HEK293 (cell line): ENCODE results near the gene HEMK1.

Experiments
- CTCF ChIA-PET: fragments of 350-600 bp; formaldehyde crosslinking; extraction: SDS; loops from one replicate; lab custom pipeline; 2021; ENCODE audit warnings: antibody characterized with exemption; lab: Yijun Ruan, JAX
- POLR2A ChIA-PET: fragments of 300-600 bp; formaldehyde crosslinking; extraction: SDS; loops from one replicate; lab custom pipeline; 2020; ENCODE audit warnings: antibody characterized with exemption, inconsistent platforms; lab: Yijun Ruan, JAX
- H3K27ac ChIP-seq: fragments of 200-500 bp; sonication (Bioruptor generic); 2 replicates; pipeline ENCODE4 v1.5.1; 2014; ENCODE audit warnings: low read depth, low read length, control low read depth, inconsistent platforms; ENCODE audit errors: extremely low read depth
- H3K36me3 ChIP-seq, 2 experiments: fragments of 200-500 bp in 1 of 2; sonication (Bioruptor generic) in 1 of 2; 1 replicate in 1 of 2; 2 replicates in 1 of 2; pipeline ENCODE4 v1.5.1; 2014 to 2017; ENCODE audit warnings: inconsistent platforms in 2 of 2, low read length in 2 of 2; ENCODE audit not compliant: control insufficient read depth in 2 of 2, insufficient read depth in 1 of 2
- H3K4me1 ChIP-seq: fragments of 200-500 bp; sonication (Bioruptor generic); 2 replicates; pipeline ENCODE4 v1.5.1; 2014; ENCODE audit warnings: mild to moderate bottlenecking, low read length, inconsistent platforms; ENCODE audit not compliant: control insufficient read depth, insufficient read depth
- H3K4me3 ChIP-seq: 2 replicates; pipeline ENCODE4 v1.5.1; 2011; ENCODE audit warnings: low read depth, mild to moderate bottlenecking, control low read depth, low read length, moderate library complexity
- H3K9me3 ChIP-seq: fragments of 200-500 bp; sonication (Bioruptor generic); 2 replicates; pipeline ENCODE4 v1.5.1; 2014; ENCODE audit warnings: low read depth, low read length, inconsistent platforms; ENCODE audit not compliant: control insufficient read depth, insufficient read depth
- HOXA7 ChIP-seq: sonication (generic); formaldehyde crosslinking; IDR thresholded peaks from 2 replicates; pipeline ENCODE4 v1.8.1; 2022; ENCODE audit warnings: missing genetic modification reagents, borderline replicate concordance
- KLF16 ChIP-seq: fragments of 450-650 bp; formaldehyde crosslinking; IDR thresholded peaks from 2 replicates; pipeline ENCODE4 v1.5.1; 2017; ENCODE audit warnings: missing biosample characterization, missing genetic modification characterization
- KLF17 ChIP-seq: fragments of 450-650 bp; formaldehyde crosslinking; IDR thresholded peaks from 2 replicates; pipeline ENCODE4 v1.5.1; 2016; ENCODE audit warnings: missing biosample characterization, missing genetic modification characterization
- PBX3 ChIP-seq: sonication (generic); formaldehyde crosslinking; IDR thresholded peaks from 2 replicates; pipeline ENCODE4 v1.8.1; 2022; ENCODE audit warnings: mild to moderate bottlenecking, moderate library complexity, missing genetic modification reagents
- REPIN1 ChIP-seq: fragments of 450-650 bp; formaldehyde crosslinking; IDR thresholded peaks from 2 replicates; pipeline ENCODE4 v1.5.1; 2017; ENCODE audit warnings: missing biosample characterization, missing genetic modification characterization, low read depth
- SALL2 ChIP-seq: fragments of 450-650 bp; formaldehyde crosslinking; IDR thresholded peaks from 2 replicates; pipeline ENCODE4 v1.5.0; 2017; ENCODE audit warnings: missing biosample characterization, mild to moderate bottlenecking, missing genetic modification characterization, borderline replicate concordance
- SETDB1 ChIP-seq: IDR thresholded peaks from one replicate; pipeline ENCODE4 v1.6.1; 2017; ENCODE audit warnings: mild to moderate bottlenecking, low read length, moderate library complexity, mixed read lengths; ENCODE audit not compliant: insufficient read length
- ZBTB10 ChIP-seq: fragments of 450-650 bp; formaldehyde crosslinking; IDR thresholded peaks from 2 replicates; pipeline ENCODE4 v1.5.1; 2016; ENCODE audit warnings: missing biosample characterization, missing genetic modification characterization
- ZFP69B ChIP-seq: fragments of 450-650 bp; formaldehyde crosslinking; IDR thresholded peaks from 2 replicates; pipeline ENCODE4 v1.5.1; 2016; ENCODE audit warnings: missing biosample characterization, missing genetic modification characterization
- ZNF114 ChIP-seq: fragments of 450-650 bp; formaldehyde crosslinking; IDR thresholded peaks from 2 replicates; pipeline ENCODE4 v1.5.0; 2017; ENCODE audit warnings: missing biosample characterization, missing genetic modification characterization
- ZNF155 ChIP-seq: fragments of 450-650 bp; formaldehyde crosslinking; IDR thresholded peaks from 2 replicates; pipeline ENCODE4 v1.5.1; 2016; ENCODE audit warnings: missing biosample characterization, missing genetic modification characterization
- ZNF324 ChIP-seq: fragments of 450-650 bp; formaldehyde crosslinking; IDR thresholded peaks from 2 replicates; pipeline ENCODE4 v1.5.1; 2016; ENCODE audit warnings: missing biosample characterization, missing genetic modification characterization
- ZNF341 ChIP-seq: fragments of 450-650 bp; formaldehyde crosslinking; IDR thresholded peaks from 2 replicates; pipeline ENCODE4; 2016; ENCODE audit warnings: low read depth, missing biosample characterization, missing genetic modification characterization
- ZNF350 ChIP-seq: fragments of 450-650 bp; formaldehyde crosslinking; IDR thresholded peaks from 2 replicates; pipeline ENCODE4 v1.5.0; 2017; ENCODE audit warnings: missing biosample characterization, mild to moderate bottlenecking, missing genetic modification characterization
- ZNF394 ChIP-seq: fragments of 450-650 bp; formaldehyde crosslinking; IDR thresholded peaks from 2 replicates; pipeline ENCODE4 v1.5.1; 2016; ENCODE audit warnings: missing biosample characterization, missing genetic modification characterization, mild to moderate bottlenecking, moderate library complexity, borderline replicate concordance
- ZNF473 ChIP-seq: fragments of 450-650 bp; formaldehyde crosslinking; IDR thresholded peaks from 2 replicates; pipeline ENCODE4 v1.5.1; 2017; ENCODE audit warnings: missing biosample characterization, missing genetic modification characterization
- ZNF48 ChIP-seq: fragments of 450-650 bp; formaldehyde crosslinking; IDR thresholded peaks from 2 replicates; pipeline ENCODE4 v1.5.1; 2016; ENCODE audit warnings: missing biosample characterization, missing genetic modification characterization
- ZNF571 ChIP-seq: fragments of 450-650 bp; formaldehyde crosslinking; IDR thresholded peaks from 2 replicates; pipeline ENCODE4 v1.5.0; 2017; ENCODE audit warnings: missing biosample characterization, missing genetic modification characterization
- ZNF670 ChIP-seq: fragments of 450-650 bp; formaldehyde crosslinking; IDR thresholded peaks from 2 replicates; pipeline ENCODE4 v1.5.1; 2016; ENCODE audit warnings: missing biosample characterization, missing genetic modification characterization, low read depth
- ZSCAN16 ChIP-seq: fragments of 450-650 bp; formaldehyde crosslinking; IDR thresholded peaks from 2 replicates; pipeline ENCODE4 v1.5.1; 2016; ENCODE audit warnings: missing biosample characterization, missing genetic modification characterization
- TF ChIP-seq, protein P1 (sequence below): fragments of 450-650 bp; formaldehyde crosslinking; IDR thresholded peaks from 2 replicates; pipeline ENCODE4 v1.5.1; 2016; ENCODE audit warnings: missing biosample characterization, missing genetic modification characterization, borderline replicate concordance
- TF ChIP-seq, protein P2 (sequence below): fragments of 450-650 bp; formaldehyde crosslinking; IDR thresholded peaks from 2 replicates; pipeline ENCODE4 v1.5.1; 2016; ENCODE audit warnings: missing biosample characterization, missing genetic modification characterization

The HEMK1 gene

DNA sequence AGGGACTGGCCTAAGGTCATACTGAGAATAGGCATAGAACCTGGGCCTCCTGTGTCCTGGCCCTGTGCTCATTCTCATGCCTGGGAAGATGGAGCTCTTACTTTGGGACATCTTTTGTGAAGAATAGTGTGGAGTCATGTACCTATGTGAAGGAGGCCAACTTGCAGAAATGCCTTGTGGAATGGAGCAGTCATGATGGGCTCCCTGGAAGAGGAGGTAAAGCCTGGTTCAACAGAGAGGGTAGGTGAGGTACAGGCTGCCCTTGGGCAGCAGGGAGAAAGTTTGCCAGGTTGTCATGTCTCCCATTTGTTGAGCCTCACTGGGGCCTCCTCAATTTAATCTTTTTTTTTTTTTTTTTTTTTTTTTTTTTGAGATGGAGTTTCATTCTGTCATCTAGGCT lies 65.7 kb downstream of the HEMK1 start:
- ChIA-PET CTCF (no interaction called here), POLR2A (no interaction called here)
- Histone ChIP-seq H3K36me3 (no peaks in the 10 kb centered on the region), H3K27ac (no peak overlapping the region), H3K4me3 (no peak overlapping the region), H3K4me1 (peaks cover 2% of the 10 kb centered on the region), H3K9me3 (no peaks in the 10 kb centered on the region)
- TF ChIP-seq ZSCAN16 (tag by site-specific recombination) (no peak), SALL2 (tag by site-specific recombination) (no peak), ZNF324 (tag by site-specific recombination) (no peak), ZFP69B (tag by site-specific recombination) (no peak), ZNF350 (tag by site-specific recombination) (no peak), ZNF114 (no peak)

DNA sequence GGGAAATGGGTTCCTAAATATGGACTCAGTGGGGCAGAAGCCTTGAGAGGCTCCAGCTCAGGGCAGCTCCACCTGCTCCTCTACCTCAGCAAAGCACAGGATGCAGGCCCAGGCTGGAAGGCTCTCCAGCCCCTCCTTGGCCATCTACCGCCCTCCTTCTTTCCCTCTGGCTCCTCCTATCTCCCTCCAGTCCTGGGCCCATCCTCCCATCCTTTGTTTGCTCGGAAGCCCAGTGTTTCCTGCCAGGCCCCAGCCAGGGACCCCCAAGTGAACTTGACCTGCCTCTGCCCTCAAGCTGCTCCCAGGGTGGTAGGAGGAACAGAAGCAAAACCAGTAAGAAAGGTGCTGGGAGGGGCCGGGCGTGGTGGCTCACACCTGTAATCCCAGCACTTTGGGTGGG lies 67.7 kb downstream of the HEMK1 start:
- peaks cover 2% of the 10 kb centered on the region for H3K4me1 ChIP-seq
- no peak for TF ChIP-seq KLF17 (tag by site-specific recombination)
- no peak for TF ChIP-seq ZBTB10 (tag by site-specific recombination)
- no peak for TF ChIP-seq ZNF394 (tag by site-specific recombination)
- no peak for TF ChIP-seq ZNF670 (tag by site-specific recombination)
- no peak for TF ChIP-seq PBX3 (CRISPR knock-in tag)
- TF ChIP-seq ZNF341, result no peak
- TF ChIP-seq REPIN1 (tag by site-specific recombination), result no peak
- TF ChIP-seq, protein P1, sequence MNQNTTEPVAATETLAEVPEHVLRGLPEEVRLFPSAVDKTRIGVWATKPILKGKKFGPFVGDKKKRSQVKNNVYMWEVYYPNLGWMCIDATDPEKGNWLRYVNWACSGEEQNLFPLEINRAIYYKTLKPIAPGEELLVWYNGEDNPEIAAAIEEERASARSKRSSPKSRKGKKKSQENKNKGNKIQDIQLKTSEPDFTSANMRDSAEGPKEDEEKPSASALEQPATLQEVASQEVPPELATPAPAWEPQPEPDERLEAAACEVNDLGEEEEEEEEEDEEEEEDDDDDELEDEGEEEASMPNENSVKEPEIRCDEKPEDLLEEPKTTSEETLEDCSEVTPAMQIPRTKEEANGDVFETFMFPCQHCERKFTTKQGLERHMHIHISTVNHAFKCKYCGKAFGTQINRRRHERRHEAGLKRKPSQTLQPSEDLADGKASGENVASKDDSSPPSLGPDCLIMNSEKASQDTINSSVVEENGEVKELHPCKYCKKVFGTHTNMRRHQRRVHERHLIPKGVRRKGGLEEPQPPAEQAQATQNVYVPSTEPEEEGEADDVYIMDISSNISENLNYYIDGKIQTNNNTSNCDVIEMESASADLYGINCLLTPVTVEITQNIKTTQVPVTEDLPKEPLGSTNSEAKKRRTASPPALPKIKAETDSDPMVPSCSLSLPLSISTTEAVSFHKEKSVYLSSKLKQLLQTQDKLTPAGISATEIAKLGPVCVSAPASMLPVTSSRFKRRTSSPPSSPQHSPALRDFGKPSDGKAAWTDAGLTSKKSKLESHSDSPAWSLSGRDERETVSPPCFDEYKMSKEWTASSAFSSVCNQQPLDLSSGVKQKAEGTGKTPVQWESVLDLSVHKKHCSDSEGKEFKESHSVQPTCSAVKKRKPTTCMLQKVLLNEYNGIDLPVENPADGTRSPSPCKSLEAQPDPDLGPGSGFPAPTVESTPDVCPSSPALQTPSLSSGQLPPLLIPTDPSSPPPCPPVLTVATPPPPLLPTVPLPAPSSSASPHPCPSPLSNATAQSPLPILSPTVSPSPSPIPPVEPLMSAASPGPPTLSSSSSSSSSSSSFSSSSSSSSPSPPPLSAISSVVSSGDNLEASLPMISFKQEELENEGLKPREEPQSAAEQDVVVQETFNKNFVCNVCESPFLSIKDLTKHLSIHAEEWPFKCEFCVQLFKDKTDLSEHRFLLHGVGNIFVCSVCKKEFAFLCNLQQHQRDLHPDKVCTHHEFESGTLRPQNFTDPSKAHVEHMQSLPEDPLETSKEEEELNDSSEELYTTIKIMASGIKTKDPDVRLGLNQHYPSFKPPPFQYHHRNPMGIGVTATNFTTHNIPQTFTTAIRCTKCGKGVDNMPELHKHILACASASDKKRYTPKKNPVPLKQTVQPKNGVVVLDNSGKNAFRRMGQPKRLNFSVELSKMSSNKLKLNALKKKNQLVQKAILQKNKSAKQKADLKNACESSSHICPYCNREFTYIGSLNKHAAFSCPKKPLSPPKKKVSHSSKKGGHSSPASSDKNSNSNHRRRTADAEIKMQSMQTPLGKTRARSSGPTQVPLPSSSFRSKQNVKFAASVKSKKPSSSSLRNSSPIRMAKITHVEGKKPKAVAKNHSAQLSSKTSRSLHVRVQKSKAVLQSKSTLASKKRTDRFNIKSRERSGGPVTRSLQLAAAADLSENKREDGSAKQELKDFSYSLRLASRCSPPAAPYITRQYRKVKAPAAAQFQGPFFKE (tag by site-specific recombination), result no peak
- no peak for TF ChIP-seq ZNF48 (tag by site-specific recombination)
- no peak for TF ChIP-seq ZNF473 (tag by site-specific recombination)
- no peak for TF ChIP-seq ZNF155
- no peak for TF ChIP-seq HOXA7 (CRISPR knock-in tag)
- TF ChIP-seq, protein P2, sequence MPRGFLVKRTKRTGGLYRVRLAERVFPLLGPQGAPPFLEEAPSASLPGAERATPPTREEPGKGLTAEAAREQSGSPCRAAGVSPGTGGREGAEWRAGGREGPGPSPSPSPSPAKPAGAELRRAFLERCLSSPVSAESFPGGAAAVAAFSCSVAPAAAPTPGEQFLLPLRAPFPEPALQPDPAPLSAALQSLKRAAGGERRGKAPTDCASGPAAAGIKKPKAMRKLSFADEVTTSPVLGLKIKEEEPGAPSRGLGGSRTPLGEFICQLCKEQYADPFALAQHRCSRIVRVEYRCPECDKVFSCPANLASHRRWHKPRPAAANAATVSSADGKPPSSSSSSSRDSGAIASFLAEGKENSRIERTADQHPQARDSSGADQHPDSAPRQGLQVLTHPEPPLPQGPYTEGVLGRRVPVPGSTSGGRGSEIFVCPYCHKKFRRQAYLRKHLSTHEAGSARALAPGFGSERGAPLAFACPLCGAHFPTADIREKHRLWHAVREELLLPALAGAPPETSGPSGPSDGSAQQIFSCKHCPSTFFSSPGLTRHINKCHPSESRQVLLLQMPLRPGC (tag by site-specific recombination), result no peak
- no peak for TF ChIP-seq SETDB1
- TF ChIP-seq KLF16 (tag by site-specific recombination), result no peak
- TF ChIP-seq ZNF571, result no peak
- POLR2A ChIA-PET, result no interaction called here

More for the DNA sequence above, 67.7 kb downstream of the HEMK1 start:
- no peak overlapping the region for H3K4me3 ChIP-seq
- H3K27ac ChIP-seq, result no peak overlapping the region
- CTCF ChIA-PET, result no interaction called here
- H3K9me3 ChIP-seq, result no peaks in the 10 kb centered on the region
- H3K36me3 ChIP-seq, result peaks cover 0 to 13% of the 10 kb centered on the region in 2 experiments; a peak in 1 of 3 replicates
